Activated T-cell treated with anti-CD3 and anti-CD28 coated beads for 24 hours (primary cell): ENCODE measurements around the gene CFAP92.
"Not testable (repeated sequence)": the region's sequence is repeated elsewhere in the genome, so short reads cannot be mapped to it uniquely, and the experiment has no call there.

Experiments used
- DNase-seq: peaks from one replicate; pipeline ENCODE4 v3.0.0-alpha.2; 2020; ENCODE audit warnings: low read depth

The CFAP92 gene

GRCh38 chr3:128933213-128933921 lies 60.5 kb downstream of the CFAP92 start:
- no peak for DNase-seq

- no peak for DNase-seq
These were observed 61.2 kb downstream of the CFAP92 start for GRCh38 chr3:128932516-128933212.

GRCh38 chr3:128931046-128931445 lies 62.8 kb downstream of the CFAP92 start:
- no peak for DNase-seq

GRCh38 chr3:128929364-128929763 lies 64.5 kb downstream of the CFAP92 start:
- DNase-seq, result no peak

- not testable (repeated sequence) for DNase-seq
These were observed 69.9 kb downstream of the CFAP92 start for GRCh38 chr3:128923986-128924385.

- DNase-seq, result no peak
These were observed 70.3 kb downstream of the CFAP92 start for GRCh38 chr3:128923576-128923975.

GRCh38 chr3:128922804-128923459 lies 70.9 kb downstream of the CFAP92 start:
- peak; percentile 44 for DNase-seq

- no peak for DNase-seq
These were observed 73.9 kb downstream of the CFAP92 start for GRCh38 chr3:128919988-128920387.

GRCh38 chr3:128917291-128917690 lies 76.6 kb downstream of the CFAP92 start:
- no peak for DNase-seq

- DNase-seq, result no peak
These were observed 78.8 kb downstream of the CFAP92 start for GRCh38 chr3:128914966-128915645.

GRCh38 chr3:128911911-128912310 lies 82.0 kb downstream of the CFAP92 start:
- DNase-seq, result no peak

- no peak for DNase-seq
These were observed 83.9 kb downstream of the CFAP92 start for GRCh38 chr3:128910006-128910405.

- DNase-seq, result no peak
These were observed 84.9 kb downstream of the CFAP92 start for GRCh38 chr3:128908951-128909350.

- DNase-seq, result no peak
These were observed 86.0 kb downstream of the CFAP92 start for GRCh38 chr3:128907706-128908445.

GRCh38 chr3:128906804-128907525 lies 86.9 kb downstream of the CFAP92 start:
- DNase-seq, result no peak

GRCh38 chr3:128906031-128906803 lies 87.7 kb downstream of the CFAP92 start:
- no peak for DNase-seq

GRCh38 chr3:128903501-128903900 lies 90.4 kb downstream of the CFAP92 start:
- no peak for DNase-seq

GRCh38 chr3:128902426-128902825 lies 91.5 kb downstream of the CFAP92 start:
- DNase-seq, result no peak

GRCh38 chr3:128895843-128896697 lies 97.8 kb downstream of the CFAP92 start:
- no peak for DNase-seq
